Tibial nerve (tissue), 4 donors: ENCODE measurements around the gene SFRP2.

Experiments used
- EP300 ChIP-seq, 2 donors: sonication (generic); formaldehyde crosslinking; IDR thresholded peaks; one replicate each; pipeline ENCODE4 v1.6.1; 2017; ENCODE audit warnings: antibody characterized with exemption in 2 of 2, mild to moderate bottlenecking in 1 of 2
- POLR2A ChIP-seq, 2 donors: fragments of 450-650 bp; IDR thresholded peaks; one replicate each; pipeline ENCODE4 v1.6.1; 2017; ENCODE audit warnings: antibody characterized with exemption in 2 of 2, mild to moderate bottlenecking in 2 of 2, moderate library complexity in 2 of 2
- TF ChIP-seq, protein P1 (sequence below), 5 experiments: fragments of 200-600 bp in 3 of 5; fragments of 450-650 bp in 2 of 5; sonication (generic) in 3 of 5; IDR thresholded peaks; one replicate each; pipeline ENCODE4 v1.5.1; 2016 to 2019; ENCODE audit warnings: antibody characterized with exemption in 5 of 5, mild to moderate bottlenecking in 3 of 5, moderate library complexity in 2 of 5

DNA sequence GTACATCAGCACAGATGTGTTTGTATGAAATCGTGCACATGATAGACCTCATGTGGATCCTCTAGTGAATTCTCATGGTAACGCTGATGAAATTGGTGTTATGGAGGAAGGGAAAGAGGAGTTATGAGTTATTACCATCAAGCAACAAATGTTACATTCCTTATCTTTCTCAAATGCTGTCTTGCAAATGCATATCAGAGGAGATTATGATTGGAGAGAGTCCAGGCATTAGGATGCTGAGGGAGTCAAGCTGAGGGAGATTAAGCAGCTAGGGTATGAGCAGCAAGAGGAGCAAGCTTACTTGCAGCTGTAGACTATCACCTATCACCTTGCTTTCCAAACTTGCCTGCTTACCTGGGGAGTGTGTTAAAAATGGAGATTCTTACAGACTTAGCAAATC is 36.8 kb upstream of the SFRP2 start:
- TF ChIP-seq, protein P1, sequence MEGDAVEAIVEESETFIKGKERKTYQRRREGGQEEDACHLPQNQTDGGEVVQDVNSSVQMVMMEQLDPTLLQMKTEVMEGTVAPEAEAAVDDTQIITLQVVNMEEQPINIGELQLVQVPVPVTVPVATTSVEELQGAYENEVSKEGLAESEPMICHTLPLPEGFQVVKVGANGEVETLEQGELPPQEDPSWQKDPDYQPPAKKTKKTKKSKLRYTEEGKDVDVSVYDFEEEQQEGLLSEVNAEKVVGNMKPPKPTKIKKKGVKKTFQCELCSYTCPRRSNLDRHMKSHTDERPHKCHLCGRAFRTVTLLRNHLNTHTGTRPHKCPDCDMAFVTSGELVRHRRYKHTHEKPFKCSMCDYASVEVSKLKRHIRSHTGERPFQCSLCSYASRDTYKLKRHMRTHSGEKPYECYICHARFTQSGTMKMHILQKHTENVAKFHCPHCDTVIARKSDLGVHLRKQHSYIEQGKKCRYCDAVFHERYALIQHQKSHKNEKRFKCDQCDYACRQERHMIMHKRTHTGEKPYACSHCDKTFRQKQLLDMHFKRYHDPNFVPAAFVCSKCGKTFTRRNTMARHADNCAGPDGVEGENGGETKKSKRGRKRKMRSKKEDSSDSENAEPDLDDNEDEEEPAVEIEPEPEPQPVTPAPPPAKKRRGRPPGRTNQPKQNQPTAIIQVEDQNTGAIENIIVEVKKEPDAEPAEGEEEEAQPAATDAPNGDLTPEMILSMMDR (IDR thresholded peaks at IDR 0.05), result no peak
- TF ChIP-seq POLR2A (IDR thresholded peaks at IDR 0.05) (no peak), EP300 (IDR thresholded peaks at IDR 0.05) (no peak)
